22Rv1 (cell line): ENCODE results near the gene LRRC8D.

Experiments
- H3K27ac ChIP-seq: fragments of 450-650 bp; 2 replicates; pipeline ENCODE4 v1.5.1; 2017
- CTCF ChIP-seq: fragments of 450-650 bp; IDR thresholded peaks from 2 replicates; pipeline ENCODE4 v1.5.1; 2017; ENCODE audit warnings: mild to moderate bottlenecking
- ZFX ChIP-seq: fragments of 450-650 bp; IDR thresholded peaks from 2 replicates; pipeline ENCODE4 v1.6.1; 2017; ENCODE audit warnings: antibody characterized with exemption, borderline replicate concordance

The LRRC8D gene

GRCh38 chr1:89808441-89809117, 12.3 kb upstream of the LRRC8D start:
- H3K27ac ChIP-seq: no peak overlapping the region
- TF ChIP-seq ZFX (no peak), CTCF (no peak)

DNA sequence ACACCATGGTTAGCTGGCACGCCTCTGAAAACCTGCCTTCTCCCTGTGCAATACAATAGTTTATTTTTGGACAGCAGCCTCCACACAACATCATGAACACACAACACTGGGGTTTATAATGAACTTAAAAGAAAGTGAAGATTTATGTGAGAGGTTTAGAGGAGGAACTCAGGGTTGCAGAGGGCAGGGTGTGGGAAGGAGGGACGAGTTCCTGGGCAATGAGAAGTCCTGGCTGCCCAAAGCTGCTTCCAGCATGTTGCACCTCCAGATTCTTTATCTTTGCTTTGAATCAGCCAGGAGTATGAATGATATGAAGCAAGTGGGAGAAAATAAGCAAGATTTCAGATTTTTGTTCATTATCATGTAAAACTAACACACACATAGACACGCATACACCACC, 11.3 kb upstream of the LRRC8D start:
- no peak overlapping the region for H3K27ac ChIP-seq
- TF ChIP-seq ZFX: no peak
- TF ChIP-seq CTCF: no peak

DNA sequence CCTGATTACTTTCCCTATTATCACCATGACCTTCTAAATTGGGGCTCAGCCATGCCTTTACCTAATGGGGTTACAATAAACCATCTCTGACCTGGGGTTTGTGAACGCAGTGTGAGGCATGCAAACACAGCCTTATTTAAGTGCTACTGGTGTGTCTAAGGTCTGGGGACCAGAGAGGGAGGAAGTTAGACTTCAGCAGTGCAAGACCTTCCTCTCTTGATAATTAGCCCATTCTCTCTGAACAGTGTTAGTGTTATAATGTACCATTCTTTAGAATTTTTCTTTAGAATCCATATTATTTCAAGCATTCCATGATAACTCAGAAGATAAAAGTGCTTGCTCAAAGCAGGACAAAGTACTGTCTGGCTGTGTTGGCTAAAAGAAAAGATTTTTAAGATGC, 10.5 kb upstream of the LRRC8D start:
- TF ChIP-seq ZFX: no peak
- TF ChIP-seq CTCF: no peak

GRCh38 chr1:89810880-89811279, 10.0 kb upstream of the LRRC8D start:
- no peak for TF ChIP-seq ZFX
- no peak for TF ChIP-seq CTCF
- no peak overlapping the region for H3K27ac ChIP-seq

More for the DNA sequence above, 10.5 kb upstream of the LRRC8D start:
- no peak overlapping the region for H3K27ac ChIP-seq

DNA sequence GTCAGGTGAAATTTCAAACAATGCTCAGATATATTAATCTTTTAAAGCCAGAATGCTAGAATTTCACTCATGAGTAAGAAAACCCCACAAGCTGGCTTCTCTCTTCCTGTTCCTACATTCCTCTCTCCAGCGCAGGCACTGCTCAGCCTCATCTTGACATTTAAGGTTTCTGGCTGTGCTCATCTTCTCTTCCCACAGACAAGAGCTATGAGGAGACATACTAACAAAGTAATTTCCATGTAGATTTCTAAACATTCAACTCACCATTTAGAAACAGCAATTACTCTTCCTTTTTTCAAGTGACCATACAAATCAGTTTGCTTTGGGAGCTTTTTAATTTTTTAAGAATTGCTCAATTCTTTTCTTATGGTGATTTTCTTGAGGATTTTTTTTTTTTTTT, 7.8 kb upstream of the LRRC8D start:
- H3K27ac ChIP-seq: no peak overlapping the region
- TF ChIP-seq ZFX: no peak
- no peak for TF ChIP-seq CTCF

DNA sequence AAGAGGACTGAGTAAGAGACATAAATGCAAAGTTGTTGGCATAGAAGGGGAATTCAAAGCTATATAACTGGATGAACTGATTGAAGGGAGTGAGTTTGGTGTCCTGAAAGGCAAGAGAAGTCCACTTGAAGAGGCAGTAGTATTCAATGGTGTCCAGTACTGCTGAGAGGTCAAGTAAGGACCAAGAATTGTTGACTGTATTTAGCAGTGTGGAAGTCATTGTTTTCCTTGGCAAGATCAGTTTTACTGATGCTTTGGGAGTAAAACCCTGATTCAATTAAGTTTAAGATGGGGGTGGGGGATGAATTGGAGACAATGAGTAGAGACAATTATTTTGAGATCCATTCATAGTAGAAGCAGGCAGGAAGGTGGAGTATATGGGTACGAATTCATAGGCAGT, 5.8 kb upstream of the LRRC8D start:
- TF ChIP-seq ZFX (no peak), CTCF (no peak)

DNA sequence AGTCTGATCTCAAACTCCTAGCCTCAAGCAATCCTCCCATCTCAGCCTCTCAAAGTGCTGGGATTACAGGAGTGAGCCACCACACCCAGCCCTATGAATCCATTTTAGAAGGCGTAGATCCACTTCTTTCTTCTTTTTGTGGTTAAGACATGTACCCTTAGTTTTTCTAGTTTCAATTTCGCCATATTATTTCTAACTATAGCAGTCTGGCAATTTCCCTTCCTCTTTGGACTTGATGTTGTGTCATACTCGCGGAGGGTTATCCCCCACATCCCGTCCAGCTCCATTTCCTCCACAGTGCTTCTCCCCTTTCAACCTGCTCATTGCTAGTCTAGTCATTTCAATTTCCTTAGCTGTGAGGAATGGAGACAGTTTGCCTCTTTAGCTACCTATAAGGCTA, 5.2 kb upstream of the LRRC8D start:
- H3K27ac ChIP-seq: no peak overlapping the region
- TF ChIP-seq CTCF (no peak), ZFX (no peak)

More for the DNA sequence above, 5.8 kb upstream of the LRRC8D start:
- H3K27ac ChIP-seq: no peak overlapping the region
